ENCODE data around the gene ZSWIM6.

DNA sequence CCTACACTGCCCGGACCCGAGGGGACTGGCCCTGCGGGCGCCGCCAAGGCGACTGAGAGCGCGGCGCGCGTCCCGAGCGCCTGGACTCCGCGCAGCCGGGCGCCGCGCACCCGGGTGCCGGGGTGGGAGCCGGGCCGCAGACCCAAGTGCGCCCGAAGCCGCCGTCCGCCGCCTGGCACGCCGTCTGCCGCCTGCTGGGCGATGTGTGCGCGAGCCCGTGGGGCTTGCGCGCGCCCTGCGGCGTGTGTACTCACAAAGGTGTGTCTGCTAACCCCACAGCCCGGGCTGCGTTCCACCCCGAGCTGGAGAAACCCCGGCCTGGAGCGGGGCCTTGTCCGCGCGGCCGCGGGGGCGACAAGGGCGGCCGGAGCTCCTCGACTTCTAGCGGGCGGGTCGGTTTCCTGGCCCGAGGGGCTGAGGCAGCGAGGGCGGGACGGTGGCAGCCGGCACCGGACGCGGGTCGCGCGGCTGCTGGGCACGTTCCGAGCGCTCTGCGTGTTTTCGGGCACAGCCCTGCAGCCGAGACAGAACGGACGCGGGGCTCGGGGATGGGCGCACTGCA is 1.1 kb upstream of the ZSWIM6 start:
- TF ChIP-seq CTCF (IDR thresholded peaks at IDR 0.05; ENCODE audit: insufficient read depth, low read depth, low read length) (no peak), EZH2 (IDR thresholded peaks at IDR 0.05; ENCODE audit: insufficient read depth, low read length) (no peak)
